SIG-M5 treated with dmso at 0.1 percent for 504 hours (cell line): ENCODE measurements around the gene HLTF.
"Not testable (repeated sequence)": the region's sequence is repeated elsewhere in the genome, so short reads cannot be mapped to it uniquely, and the experiment has no call there.

Experiments used
- DNase-seq: peaks from one replicate; lab custom pipeline; 2025; ENCODE audit not compliant: unreplicated experiment; lab: John Stamatoyannopoulos, UW

The HLTF gene

GRCh38 chr3:148992635-148993255 lies 93.6 kb downstream of the HLTF start:
- no peak for DNase-seq

- peak; percentile 25 for DNase-seq
Measured at GRCh38 chr3:148992027-148992634, 94.2 kb downstream of the HLTF start.

- DNase-seq: peak; percentile 74
Measured at GRCh38 chr3:148991219-148992026, 94.9 kb downstream of the HLTF start, which contains the start of gene GYG1. GYG1 (plus strand) TSS chr3:148991540; CDS start chr3:148991641, 101 bp downstream.

GRCh38 chr3:148990236-148990635 lies 96.1 kb downstream of the HLTF start:
- DNase-seq: peak; percentile 69

- not testable (repeated sequence) for DNase-seq
Measured at GRCh38 chr3:148987551-148987950, 98.8 kb downstream of the HLTF start.

- DNase-seq: no peak
Measured at GRCh38 chr3:148981273-148981672, 105.1 kb downstream of the HLTF start.
